Left renal cortex interstitium (tissue), 4 donors: ENCODE data around the gene CTNNBL1. TPM values are rescaled to one million over a fixed set of nuclear protein-coding genes. Genes with fewer than 3 reads are reported as not detected.
"Not testable (repeated sequence)": the region's sequence is repeated elsewhere in the genome, so short reads cannot be mapped to it uniquely, and the experiment has no call there.

Experiments used
- DNase-seq, 4 donors: peaks; one replicate each; pipeline ENCODE4 v3.0.0-alpha.2; 2013; ENCODE audit warnings: low read depth in 4 of 4, low spot score in 2 of 4, missing footprints in 1 of 4
- polyA plus RNA-seq, 4 donors: library from polyadenylated mRNA; unstranded; fragments of 120-200 nt; gene quantifications; one replicate each; pipeline ENCODE4 v1.2.1, GENCODE V29; 2013; ENCODE audit not compliant: insufficient read length in 4 of 4

CTNNBL1 gene
- polyA plus RNA-seq, 4 donors: 45.6 to 61.5 (median 53.0) TPM

DNA sequence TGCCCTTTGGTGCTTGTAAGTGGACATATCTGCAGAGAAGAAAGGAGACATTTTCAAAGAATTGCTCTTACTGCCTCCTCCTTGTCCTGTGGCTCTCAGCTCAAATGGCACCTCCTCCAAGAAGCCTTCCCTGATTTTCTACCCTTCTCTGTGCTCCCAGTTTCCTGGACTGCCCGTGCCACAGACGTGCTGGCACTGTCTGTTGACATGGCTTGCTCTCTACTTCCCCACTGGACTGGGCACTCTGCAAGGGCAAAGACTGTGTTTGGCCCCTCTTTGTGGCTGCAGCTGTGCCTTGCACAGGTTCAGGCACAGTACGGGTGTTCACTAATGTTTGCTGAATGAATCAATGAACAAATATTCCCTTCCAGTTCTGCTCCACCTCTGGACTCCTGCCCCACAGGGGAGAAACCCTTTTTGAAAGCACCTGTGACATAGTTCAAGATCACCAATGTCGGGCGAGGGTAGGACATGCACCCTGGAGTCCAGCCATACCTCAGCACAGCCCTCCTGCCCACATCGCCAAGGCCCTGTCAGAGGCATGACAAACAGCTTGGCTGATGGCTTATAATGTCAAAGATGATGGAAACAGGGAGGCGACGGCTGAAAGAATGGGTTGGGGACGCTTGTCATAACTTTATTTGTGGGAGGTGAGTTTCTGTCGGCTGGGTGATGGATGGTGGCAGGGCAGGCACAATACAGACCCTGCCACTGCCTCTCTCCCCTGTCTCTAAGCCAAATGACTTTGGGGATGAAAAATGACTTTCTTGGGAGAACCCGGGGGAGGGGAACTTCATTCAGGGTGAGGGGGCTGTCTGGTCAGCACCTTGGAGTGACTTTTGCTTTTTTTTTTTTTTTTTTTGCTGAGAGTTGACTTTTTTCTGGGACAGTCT is 15.6 kb upstream of the CTNNBL1 start:
- no peak for DNase-seq

DNA sequence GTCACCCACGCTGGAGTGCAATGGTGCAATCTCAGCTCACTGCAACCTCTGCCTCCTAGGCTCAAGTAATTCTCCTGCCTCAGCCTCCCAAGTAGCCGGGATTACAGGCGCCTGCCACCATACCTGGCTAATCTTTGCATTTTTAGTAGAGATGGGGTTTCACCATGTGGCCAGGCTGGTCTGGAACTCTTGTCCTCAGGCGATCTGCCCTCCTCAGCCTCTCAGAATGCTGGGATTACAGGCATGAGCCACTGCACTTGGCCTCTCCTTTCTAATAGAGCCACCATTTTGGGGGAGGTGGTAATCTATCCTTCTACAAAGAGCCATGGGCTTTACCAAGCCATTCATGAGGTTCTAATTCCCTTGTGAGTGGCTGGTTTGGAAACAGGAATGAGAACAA is 14.1 kb upstream of the CTNNBL1 start:
- DNase-seq: not testable (repeated sequence)

DNA sequence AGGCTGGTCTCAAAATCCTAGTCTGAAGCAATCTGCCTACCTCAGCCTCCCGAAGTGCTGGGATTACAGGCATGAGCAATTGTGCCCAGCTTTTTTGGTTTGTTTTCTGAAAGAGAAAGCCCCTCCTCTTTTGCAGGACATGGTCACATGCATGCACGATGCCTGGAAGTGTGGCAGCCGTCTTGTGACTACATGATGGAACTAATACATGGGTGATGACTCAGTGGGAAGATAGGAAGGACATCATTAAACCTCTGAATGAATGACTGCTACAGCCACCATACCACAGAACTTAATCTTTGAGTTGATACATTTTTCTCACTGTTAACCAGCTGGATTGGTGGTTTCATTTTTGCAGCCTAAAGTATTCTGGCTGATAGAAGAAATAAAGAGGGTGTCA is 13.4 kb upstream of the CTNNBL1 start:
- DNase-seq: no peak

DNA sequence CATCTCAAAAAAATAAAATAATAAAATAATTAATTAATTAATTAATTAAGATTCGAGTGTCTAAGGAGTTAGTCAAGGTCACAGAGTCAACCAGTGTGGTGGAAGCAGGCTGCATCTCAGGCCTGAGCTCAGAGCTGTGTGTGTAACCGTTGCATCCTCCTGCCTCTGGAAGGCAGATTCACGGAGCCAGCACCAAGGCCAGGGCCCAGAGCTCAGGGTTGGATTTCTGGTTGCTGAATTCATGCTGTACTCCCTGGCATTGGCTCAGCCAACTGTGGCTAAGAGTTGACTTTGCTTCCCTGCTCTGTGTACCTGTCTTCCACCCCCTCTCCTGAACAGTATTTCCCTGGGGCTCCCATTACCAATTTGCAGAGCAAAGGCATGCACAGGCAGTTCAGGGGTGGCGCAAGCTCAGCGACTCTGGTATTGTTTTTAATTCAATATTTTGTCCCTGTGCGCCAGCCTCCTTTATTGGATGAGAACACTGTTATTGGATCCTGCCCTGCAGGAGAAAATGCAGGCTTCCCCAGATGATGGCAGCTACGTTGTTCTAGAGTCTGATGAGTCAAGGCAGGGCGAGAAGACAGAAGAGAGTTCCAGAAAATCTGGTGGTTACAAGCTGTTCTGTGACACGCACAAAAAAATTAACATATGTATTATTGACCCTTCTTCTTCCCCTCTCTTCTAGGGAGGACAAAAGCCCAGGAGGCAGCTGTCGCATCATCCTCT is 12.3 kb upstream of the CTNNBL1 start:
- DNase-seq: no peak

DNA sequence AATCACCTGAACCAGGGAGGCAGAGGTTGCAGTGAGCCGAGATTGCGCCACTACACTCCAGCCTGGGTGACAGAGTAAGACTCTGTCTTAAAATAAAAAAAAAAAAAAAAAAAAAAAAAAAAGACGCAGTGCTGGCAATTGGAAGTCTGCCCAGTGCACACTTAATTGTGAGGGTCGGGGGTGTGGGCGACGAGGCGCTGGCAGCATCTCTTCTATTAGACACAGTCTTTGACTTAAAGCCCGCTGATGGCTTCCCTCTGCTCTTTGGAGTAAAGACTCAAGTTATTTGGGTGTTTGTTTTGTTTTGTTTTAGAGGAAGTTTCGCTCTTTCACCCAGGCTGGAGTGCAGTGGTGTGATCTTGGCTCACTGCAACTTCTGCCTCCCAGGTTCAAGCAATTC is 10.7 kb upstream of the CTNNBL1 start:
- DNase-seq: not testable (repeated sequence)

DNA sequence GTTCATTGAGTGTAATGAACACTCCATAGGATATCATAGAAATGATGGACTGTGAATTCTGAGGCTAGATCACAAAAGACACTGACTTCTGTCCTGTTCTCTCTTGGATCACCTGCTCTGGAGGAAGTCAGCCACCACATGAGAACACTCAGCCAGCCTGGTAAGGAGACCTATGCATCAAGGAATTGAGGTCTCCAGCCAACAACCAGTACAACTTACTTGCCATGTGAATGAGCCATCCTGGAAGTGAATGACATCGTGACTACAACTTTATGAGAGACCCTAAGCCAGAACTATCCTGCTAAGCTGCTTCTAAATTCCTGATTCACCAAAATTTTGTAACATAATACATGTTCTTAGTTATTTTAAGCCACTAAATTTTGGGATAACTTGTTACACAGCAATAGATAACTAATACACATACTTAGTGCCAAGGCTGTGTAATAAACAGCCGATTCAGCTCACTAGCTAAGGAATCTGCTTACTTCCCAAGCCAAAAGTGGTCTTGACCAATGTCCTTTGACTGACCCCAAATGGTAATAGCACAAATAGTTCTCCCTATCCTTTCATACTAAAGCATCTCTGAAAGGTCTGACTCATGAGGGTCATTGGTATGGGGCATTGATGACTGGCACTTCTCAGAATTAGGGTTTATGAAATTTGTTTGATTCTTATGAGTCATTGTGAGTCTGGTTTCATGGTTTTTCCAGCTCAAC is 6.9 kb upstream of the CTNNBL1 start:
- DNase-seq: no peak

DNA sequence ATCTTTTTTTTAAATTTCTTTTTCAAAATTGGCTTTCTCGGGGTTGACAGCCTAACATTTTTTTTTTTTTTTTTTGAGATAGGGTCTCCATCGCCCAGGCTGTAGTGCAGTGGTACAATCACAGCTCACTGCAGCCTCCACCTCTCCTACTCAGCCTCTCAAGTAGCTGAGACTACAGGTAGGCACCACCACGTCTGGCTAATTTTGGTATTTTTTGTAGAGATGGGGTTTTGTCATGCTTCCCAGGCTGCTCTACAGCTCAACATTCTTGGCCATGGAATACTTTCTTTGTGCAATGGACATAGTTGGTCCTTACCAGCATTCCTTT is 6.4 kb upstream of the CTNNBL1 start:
- DNase-seq: no peak

DNA sequence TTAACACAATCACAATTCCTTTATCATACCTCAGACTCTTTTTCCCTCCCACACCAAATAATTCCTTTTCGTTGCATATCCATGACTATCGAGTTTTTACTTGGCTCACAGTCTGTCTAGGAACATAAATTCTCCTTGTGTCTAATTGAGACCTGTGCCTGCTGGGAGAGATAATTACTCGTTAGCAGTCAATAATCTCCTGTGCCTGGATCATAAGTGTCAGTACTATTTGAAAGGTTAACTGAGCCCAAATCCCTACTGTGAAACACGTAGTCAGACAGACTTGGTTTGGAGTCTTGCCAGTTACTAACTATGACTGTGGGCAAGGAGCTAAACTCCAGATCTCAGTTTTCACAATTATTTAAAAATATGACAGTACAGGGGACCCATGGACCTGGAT is 5.7 kb upstream of the CTNNBL1 start:
- no peak for DNase-seq

DNA sequence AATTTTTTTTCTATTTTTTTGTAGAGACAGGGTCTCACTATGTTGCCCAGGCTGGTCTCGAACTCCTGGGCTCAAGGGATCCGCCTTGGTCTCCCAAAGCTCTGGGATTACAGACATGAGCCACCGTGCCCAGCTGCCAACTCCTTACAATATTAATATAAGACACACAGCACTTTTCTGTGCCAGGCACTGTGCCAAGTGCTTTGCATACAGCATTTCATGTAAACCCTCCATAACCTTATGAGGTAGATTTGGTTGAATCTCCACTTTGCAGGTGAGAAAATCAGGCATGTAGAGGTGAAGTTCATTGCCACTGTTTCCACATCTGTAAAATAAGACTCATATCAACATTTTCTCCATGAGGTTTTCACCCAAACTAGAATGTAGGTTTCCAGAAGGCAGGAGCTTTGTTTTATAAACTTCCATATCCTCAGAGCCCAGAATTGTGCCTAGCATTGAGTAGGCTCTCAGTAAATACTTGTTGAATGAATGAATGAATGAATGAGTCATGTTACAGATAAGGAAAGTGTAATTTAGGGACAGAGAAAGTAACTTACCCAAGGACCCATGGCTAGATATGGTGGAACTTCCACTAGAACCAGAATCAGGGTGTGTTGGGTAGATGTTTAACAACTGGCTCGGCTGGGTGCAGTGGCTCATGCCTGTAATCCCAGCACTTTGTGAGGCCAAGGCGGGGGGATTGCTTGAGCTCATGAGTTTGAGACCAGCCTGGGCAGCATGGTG is 3.0 kb upstream of the CTNNBL1 start:
- DNase-seq: no peak

DNA sequence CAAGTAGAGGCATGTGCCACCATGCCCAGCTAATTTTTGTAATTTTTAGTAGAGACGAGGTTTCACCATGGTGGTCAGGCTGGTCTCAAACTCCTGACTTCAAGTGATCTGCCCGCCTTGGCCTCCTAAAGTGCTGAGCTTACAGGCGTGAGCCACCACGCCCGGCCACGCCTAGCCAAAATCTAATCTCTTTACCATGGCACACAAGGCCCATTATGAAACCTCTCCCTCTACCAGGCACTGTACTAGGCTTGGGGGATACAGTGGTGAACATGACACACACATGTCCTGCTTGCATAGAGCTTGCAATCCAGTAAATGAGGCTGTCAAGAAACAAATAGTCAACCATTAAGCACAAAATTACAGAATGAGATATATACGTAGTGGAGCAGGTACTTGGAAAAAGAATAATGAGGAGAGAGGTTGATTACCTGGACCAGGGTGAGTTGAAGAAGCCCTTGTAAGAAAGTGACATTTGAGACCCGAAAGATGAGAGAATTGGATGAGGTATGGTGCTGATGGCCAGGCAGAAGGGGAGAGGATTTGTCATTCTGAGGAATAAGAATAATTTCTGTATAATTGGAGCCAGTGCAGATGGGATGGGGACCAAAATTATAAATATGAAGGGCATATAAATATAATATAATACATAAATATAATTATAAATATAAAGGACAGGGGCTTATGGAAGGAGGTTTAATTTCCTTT is 1.2 kb upstream of the CTNNBL1 start:
- DNase-seq: no peak

DNA sequence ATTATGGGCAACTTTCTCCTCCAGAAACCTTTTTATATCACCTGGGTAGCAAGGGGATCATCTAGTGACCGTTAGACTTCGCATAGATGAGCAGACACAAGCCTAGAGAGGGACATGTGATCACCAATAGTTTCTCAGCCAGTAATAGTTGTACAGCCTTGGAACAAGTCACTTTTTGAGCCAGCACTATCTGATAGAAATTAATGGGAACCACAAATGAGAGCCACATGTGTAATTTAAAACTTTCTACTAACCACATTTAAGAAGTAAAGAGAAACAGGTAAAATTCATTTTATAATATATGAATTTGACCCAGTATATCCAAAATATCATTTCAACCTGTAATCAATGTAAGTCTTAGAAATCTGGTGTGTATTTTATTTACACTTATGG is 592 bp upstream of the CTNNBL1 start:
- DNase-seq: no peak

DNA sequence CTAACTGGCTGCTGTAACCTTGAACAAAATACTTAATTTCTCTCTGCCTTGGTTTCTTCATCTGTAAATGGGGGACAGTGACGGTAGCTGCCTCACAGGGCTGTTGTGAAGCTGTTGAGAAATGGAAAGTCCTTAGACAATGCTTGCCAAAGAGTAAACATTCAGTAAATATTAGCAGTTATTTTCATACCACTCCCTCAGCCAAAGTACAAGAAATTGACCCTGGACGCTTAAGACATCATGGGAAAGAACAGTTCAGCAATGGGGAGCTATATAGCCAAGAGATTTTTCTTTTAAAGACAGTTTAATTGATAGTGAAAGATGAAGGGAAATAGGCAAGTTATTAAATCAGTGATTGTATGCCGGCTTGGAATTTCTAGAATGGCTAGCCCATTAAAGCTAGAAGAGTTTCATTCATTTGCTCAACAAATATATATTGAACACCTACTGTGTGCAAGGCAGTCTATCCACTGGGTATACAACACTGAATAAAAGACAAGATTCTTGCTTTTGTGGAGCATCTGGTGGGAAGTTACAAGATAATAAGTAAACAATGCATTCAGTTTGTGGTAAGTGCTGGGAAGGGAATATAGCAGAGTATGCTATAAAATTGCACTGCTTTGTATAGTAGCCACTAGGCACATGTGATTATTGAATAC is 2.0 kb downstream of the CTNNBL1 start:
- DNase-seq: no peak

DNA sequence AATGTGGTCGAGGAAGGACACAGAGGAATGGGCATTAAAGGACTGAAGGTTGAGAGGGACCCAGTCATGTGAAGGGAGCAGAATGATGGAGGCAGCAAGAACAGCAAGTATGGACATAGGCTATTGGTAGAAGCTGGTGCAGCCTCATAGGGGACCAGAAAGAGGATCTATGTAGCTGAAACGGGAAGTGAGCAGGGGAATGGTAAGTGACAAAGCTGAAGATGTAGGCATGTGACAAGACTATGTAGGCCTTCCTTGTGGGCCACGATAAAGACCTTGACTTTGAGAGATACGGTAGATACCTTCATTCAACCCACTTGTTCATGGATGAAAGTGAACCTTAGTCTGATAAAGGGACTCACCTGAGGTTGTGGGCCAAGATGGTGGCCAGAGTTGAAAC is 3.5 kb downstream of the CTNNBL1 start:
- no peak for DNase-seq

DNA sequence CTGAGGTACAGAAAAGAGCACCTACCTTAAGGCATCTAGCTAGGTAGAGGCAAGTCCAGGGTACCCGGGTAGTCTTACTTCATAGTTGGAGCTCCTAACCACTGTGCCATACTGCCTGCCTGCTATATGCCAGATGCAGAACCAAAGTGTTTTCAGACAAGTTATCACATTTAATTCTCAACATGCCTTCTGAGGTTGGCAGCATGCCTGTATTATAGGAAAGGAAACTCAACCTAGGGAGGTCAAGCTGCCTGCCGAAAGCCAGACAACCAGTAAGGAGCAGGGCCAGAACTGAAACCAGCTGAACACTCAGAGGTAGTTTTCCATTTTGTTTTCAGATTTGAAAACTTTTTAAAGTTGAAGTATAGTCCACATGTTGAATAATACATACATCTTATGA is 5.4 kb downstream of the CTNNBL1 start:
- DNase-seq: no peak

DNA sequence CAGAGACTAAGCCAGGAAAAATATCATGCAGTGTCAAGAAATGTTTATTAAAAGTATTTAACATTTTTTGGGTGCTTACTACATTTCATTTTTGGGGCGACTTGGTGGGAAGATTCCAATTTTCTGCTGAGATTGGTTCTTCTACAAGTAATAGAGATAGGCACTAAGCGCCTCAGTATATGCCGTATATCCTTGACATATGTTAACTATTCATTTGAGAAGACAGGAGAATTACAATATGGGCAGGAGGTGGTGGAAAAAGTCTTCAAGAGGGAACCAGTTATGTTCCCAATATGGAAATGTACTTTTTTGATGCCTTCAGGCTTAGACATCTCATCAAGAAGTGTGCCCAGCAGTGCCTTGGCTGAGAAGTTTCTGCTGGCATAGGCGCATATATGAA is 6.5 kb downstream of the CTNNBL1 start:
- no peak for DNase-seq

DNA sequence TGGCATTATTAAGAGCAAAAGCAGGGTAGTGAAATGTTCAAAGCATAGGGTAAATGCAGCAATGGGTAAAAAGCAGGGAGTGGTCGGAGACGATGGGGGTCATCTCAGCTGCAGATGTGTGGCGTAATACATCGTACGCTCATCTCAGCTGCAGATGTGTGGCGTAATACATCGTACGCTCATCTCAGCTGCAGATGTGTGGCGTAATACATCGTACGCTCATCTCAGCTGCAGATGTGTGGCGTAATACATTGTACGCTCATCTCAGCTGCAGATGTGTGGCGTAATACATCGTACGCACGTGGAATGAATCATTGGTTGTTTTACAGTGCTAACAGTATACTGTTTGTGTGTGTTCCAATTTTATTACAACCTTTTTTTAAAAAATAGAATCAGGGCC is 7.8 kb downstream of the CTNNBL1 start:
- not testable (repeated sequence) for DNase-seq

DNA sequence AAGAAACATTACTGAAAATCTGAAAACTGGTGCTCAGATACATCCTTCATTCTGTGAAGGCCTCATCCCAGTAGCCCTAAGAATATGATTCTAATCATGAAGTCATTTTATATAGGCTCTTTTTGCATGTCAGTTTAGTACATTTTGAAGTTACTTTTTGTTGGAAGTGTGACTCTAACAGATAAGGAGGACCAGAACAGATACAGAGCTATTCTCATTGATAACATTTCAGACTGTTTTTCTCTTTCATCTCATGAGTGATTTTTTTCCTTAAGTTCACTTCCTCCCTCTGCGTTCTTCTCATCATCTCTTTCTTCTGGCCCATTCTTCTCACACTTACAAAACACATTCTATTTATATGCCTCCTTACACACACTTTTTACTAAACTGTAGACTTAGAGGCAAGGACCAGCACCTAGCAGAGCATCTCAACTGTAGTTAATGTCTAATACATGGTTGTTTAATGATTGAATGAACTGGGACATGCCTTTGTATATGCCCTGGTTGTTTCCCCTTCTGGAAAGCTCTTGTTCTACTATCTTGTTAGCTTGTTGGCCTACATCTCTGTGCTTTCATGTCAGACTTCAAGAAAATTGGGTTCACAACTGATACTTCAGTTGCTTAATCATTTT is 8.7 kb downstream of the CTNNBL1 start:
- no peak for DNase-seq

DNA sequence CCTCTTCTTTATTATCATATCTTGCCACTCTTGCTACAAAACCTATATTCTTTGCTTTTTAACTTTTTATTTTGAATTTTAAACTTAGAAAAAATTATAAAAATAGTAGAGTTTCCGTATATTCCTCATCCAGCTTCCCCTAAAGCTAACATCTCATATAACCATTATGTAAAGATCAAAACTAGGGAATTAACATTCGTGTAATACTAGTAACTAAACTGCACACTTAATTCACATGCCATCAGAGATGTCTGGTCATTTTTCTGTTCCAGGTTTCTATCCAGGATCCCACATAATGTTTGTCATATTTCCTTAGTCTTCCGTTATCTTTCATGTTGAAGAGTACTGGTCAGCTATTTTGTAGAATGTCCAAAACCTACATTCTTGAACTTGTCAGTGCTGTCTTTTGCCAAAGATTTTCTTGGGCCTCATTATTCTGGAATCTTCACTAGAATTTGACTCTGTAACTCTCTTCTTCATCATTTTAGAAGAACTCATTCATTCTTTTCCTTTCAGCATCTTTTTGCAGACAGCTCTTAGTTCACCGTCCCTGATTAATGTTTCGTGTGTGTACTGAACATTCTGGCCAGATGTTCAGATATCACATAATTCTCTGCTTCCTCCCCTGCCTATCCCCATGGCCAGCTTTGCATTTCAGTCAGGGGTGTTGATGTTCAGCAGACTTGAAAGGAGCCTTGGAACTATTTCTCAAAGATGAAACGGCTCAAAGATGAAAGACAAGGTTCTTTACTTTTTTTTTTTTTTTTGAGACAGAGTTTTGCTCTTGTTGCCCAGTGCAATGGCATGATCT is 9.4 kb downstream of the CTNNBL1 start:
- DNase-seq: no peak
